GM12878 (cell line): ENCODE data around the gene PI16.

Experiments
- CHD1 ChIP-seq: IDR thresholded peaks from 2 replicates; pipeline ENCODE4 v1.6.1; 2012; ENCODE audit warnings: low read depth, low read length, improper control_type of control experiment
- EZH2 ChIP-seq: IDR thresholded peaks from 2 replicates; pipeline ENCODE4 v1.6.1; 2012; ENCODE audit warnings: low read depth, mild to moderate bottlenecking, control low read depth, inconsistent platforms, low read length, borderline replicate concordance; ENCODE audit not compliant: control insufficient read depth
- POLR2A ChIP-seq: IDR thresholded peaks from 2 replicates; pipeline ENCODE4 v1.6.1; 2011; ENCODE audit warnings: low read depth, mild to moderate bottlenecking, low read length
- ZNF274 ChIP-seq: IDR thresholded peaks from one replicate; pipeline ENCODE4 v1.8.0; 2011; ENCODE audit not compliant: insufficient read length, insufficient read depth
- TF ChIP-seq, protein P1 (sequence below): IDR thresholded peaks from 2 replicates; pipeline ENCODE4 v1.6.1; 2011; ENCODE audit warnings: borderline replicate concordance, low read depth, mild to moderate bottlenecking, moderate library complexity, mixed read lengths, low read length; ENCODE audit not compliant: insufficient read depth; ENCODE audit errors: extremely low read length
- TF ChIP-seq, protein P2 (sequence below): IDR thresholded peaks from 2 replicates; pipeline ENCODE4 v1.6.1; 2011; ENCODE audit warnings: mild to moderate bottlenecking, low read depth, low read length, moderate library complexity; ENCODE audit not compliant: insufficient replicate concordance

DNA sequence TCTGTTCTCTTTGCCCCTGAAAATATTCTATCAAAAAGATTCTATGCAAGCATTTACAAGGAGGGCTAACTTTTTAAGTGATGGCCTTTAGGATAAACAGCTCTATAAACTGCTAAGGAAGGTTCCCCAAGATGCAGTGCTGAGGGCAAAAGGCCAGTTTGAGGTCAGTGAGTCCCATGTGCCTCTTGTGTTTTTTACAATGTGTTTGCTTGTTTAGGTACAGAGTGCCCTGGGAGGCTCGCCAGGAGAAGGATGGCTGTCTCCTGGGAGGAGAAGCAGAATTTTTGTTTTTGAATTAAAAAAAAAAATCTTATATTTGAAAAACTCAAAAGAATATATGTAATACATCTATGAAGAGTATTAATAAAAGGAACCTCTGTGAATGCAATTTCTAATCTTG lies 18.7 kb downstream of the PI16 start:
- TF ChIP-seq CHD1 (no peak), ZNF274 (no peak), POLR2A (no peak), EZH2 (no peak)
- TF ChIP-seq, protein P1, sequence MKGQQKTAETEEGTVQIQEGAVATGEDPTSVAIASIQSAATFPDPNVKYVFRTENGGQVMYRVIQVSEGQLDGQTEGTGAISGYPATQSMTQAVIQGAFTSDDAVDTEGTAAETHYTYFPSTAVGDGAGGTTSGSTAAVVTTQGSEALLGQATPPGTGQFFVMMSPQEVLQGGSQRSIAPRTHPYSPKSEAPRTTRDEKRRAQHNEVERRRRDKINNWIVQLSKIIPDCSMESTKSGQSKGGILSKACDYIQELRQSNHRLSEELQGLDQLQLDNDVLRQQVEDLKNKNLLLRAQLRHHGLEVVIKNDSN: no peak
- TF ChIP-seq, protein P2, sequence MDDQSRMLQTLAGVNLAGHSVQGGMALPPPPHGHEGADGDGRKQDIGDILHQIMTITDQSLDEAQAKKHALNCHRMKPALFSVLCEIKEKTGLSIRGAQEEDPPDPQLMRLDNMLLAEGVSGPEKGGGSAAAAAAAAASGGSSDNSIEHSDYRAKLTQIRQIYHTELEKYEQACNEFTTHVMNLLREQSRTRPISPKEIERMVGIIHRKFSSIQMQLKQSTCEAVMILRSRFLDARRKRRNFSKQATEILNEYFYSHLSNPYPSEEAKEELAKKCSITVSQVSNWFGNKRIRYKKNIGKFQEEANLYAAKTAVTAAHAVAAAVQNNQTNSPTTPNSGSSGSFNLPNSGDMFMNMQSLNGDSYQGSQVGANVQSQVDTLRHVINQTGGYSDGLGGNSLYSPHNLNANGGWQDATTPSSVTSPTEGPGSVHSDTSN: no peak
